Measurements from ENCODE around the gene RALB.

DNA sequence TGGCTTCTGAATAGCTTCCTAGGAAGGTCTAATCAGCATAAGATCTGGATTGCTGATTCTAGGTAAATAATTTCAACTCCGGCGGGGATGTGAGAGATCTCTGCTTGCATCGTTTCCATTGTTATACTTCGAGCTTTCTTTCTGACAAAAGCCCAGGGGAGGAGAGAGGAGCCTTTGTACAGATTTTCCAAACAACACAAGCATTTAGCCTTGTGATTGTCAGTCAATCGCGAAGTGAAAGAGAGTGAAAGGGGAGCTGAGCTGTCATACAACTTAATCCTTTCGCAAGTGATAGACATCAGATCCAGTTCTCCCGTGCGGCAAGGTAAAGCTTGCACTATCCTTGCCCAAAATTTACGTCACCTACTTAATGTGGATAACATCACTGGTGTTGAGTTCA, 26.2 kb downstream of the RALB start:
- TF ChIP-seq, protein P1, sequence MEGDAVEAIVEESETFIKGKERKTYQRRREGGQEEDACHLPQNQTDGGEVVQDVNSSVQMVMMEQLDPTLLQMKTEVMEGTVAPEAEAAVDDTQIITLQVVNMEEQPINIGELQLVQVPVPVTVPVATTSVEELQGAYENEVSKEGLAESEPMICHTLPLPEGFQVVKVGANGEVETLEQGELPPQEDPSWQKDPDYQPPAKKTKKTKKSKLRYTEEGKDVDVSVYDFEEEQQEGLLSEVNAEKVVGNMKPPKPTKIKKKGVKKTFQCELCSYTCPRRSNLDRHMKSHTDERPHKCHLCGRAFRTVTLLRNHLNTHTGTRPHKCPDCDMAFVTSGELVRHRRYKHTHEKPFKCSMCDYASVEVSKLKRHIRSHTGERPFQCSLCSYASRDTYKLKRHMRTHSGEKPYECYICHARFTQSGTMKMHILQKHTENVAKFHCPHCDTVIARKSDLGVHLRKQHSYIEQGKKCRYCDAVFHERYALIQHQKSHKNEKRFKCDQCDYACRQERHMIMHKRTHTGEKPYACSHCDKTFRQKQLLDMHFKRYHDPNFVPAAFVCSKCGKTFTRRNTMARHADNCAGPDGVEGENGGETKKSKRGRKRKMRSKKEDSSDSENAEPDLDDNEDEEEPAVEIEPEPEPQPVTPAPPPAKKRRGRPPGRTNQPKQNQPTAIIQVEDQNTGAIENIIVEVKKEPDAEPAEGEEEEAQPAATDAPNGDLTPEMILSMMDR (conservative IDR thresholded peaks at IDR 0.05; ENCODE audit: low read depth in 2 of 2), result no peak
- TF ChIP-seq CREB1 (CRISPR knock-in tag; IDR thresholded peaks at IDR 0.05; ENCODE audit: low read depth) (no peak), EZH2 (IDR thresholded peaks at IDR 0.05; ENCODE audit: low read depth, unreplicated experiment) (no peak), JUNB (IDR thresholded peaks at IDR 0.05; ENCODE audit: unreplicated experiment) (no peak), STAT1 (IDR thresholded peaks at IDR 0.05; ENCODE audit: unreplicated experiment) (no peak), POLR2AphosphoS5 (IDR thresholded peaks at IDR 0.05; ENCODE audit: low read depth) (no peak), EZH2phosphoT487 (IDR thresholded peaks at IDR 0.05; ENCODE audit: unreplicated experiment) (no peak), NANOG (IDR thresholded peaks at IDR 0.05; ENCODE audit: borderline replicate concordance) (no peak), ZNF114 (CRISPR knock-in tag; IDR thresholded peaks at IDR 0.05) (no peak), ZNF331 (CRISPR knock-in tag; IDR thresholded peaks at IDR 0.05; ENCODE audit: low read depth) (no peak)
- TF ChIP-seq, protein P2, sequence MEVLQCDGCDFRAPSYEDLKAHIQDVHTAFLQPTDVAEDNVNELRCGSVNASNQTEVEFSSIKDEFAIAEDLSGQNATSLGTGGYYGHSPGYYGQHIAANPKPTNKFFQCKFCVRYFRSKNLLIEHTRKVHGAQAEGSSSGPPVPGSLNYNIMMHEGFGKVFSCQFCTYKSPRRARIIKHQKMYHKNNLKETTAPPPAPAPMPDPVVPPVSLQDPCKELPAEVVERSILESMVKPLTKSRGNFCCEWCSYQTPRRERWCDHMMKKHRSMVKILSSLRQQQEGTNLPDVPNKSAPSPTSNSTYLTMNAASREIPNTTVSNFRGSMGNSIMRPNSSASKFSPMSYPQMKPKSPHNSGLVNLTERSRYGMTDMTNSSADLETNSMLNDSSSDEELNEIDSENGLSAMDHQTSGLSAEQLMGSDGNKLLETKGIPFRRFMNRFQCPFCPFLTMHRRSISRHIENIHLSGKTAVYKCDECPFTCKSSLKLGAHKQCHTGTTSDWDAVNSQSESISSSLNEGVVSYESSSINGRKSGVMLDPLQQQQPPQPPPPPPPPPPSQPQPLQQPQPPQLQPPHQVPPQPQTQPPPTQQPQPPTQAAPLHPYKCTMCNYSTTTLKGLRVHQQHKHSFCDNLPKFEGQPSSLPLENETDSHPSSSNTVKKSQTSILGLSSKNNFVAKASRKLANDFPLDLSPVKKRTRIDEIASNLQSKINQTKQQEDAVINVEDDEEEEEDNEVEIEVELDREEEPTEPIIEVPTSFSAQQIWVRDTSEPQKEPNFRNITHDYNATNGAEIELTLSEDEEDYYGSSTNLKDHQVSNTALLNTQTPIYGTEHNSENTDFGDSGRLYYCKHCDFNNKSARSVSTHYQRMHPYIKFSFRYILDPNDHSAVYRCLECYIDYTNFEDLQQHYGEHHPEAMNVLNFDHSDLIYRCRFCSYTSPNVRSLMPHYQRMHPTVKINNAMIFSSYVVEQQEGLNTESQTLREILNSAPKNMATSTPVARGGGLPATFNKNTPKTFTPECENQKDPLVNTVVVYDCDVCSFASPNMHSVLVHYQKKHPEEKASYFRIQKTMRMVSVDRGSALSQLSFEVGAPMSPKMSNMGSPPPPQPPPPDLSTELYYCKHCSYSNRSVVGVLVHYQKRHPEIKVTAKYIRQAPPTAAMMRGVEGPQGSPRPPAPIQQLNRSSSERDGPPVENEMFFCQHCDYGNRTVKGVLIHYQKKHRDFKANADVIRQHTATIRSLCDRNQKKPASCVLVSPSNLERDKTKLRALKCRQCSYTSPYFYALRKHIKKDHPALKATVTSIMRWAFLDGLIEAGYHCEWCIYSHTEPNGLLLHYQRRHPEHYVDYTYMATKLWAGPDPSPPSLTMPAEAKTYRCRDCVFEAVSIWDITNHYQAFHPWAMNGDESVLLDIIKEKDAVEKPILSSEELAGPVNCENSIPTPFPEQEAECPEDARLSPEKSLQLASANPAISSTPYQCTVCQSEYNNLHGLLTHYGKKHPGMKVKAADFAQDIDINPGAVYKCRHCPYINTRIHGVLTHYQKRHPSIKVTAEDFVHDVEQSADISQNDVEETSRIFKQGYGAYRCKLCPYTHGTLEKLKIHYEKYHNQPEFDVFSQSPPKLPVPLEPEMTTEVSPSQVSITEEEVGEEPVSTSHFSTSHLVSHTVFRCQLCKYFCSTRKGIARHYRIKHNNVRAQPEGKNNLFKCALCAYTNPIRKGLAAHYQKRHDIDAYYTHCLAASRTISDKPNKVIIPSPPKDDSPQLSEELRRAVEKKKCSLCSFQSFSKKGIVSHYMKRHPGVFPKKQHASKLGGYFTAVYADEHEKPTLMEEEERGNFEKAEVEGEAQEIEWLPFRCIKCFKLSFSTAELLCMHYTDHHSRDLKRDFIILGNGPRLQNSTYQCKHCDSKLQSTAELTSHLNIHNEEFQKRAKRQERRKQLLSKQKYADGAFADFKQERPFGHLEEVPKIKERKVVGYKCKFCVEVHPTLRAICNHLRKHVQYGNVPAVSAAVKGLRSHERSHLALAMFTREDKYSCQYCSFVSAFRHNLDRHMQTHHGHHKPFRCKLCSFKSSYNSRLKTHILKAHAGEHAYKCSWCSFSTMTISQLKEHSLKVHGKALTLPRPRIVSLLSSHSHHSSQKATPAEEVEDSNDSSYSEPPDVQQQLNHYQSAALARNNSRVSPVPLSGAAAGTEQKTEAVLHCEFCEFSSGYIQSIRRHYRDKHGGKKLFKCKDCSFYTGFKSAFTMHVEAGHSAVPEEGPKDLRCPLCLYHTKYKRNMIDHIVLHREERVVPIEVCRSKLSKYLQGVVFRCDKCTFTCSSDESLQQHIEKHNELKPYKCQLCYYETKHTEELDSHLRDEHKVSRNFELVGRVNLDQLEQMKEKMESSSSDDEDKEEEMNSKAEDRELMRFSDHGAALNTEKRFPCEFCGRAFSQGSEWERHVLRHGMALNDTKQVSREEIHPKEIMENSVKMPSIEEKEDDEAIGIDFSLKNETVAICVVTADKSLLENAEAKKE (CRISPR knock-in tag; IDR thresholded peaks at IDR 0.05), result no peak
- TF ChIP-seq, protein P3, sequence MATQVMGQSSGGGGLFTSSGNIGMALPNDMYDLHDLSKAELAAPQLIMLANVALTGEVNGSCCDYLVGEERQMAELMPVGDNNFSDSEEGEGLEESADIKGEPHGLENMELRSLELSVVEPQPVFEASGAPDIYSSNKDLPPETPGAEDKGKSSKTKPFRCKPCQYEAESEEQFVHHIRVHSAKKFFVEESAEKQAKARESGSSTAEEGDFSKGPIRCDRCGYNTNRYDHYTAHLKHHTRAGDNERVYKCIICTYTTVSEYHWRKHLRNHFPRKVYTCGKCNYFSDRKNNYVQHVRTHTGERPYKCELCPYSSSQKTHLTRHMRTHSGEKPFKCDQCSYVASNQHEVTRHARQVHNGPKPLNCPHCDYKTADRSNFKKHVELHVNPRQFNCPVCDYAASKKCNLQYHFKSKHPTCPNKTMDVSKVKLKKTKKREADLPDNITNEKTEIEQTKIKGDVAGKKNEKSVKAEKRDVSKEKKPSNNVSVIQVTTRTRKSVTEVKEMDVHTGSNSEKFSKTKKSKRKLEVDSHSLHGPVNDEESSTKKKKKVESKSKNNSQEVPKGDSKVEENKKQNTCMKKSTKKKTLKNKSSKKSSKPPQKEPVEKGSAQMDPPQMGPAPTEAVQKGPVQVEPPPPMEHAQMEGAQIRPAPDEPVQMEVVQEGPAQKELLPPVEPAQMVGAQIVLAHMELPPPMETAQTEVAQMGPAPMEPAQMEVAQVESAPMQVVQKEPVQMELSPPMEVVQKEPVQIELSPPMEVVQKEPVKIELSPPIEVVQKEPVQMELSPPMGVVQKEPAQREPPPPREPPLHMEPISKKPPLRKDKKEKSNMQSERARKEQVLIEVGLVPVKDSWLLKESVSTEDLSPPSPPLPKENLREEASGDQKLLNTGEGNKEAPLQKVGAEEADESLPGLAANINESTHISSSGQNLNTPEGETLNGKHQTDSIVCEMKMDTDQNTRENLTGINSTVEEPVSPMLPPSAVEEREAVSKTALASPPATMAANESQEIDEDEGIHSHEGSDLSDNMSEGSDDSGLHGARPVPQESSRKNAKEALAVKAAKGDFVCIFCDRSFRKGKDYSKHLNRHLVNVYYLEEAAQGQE (IDR thresholded peaks at IDR 0.05; ENCODE audit: unreplicated experiment), result no peak
- TF ChIP-seq, protein P4, sequence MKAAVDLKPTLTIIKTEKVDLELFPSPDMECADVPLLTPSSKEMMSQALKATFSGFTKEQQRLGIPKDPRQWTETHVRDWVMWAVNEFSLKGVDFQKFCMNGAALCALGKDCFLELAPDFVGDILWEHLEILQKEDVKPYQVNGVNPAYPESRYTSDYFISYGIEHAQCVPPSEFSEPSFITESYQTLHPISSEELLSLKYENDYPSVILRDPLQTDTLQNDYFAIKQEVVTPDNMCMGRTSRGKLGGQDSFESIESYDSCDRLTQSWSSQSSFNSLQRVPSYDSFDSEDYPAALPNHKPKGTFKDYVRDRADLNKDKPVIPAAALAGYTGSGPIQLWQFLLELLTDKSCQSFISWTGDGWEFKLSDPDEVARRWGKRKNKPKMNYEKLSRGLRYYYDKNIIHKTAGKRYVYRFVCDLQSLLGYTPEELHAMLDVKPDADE (IDR thresholded peaks at IDR 0.05), result no peak

Data from GM23338 (cell line).